ENCODE data around the gene WBP2.

Gene WBP2

GRCh38 chr17:75825149-75825552, 30.0 kb downstream of the WBP2 start:
- H3K36me3 ChIP-seq (ENCODE audit: low read length) = no peaks in the 10 kb centered on the region
- no peak overlapping the region for H3K27ac ChIP-seq (ENCODE audit: low read depth, low read length)

GRCh38 chr17:75824666-75825065, 30.5 kb downstream of the WBP2 start:
- no peak overlapping the region for H3K4me2 ChIP-seq (ENCODE audit: low read depth, low read length, poor library complexity, severe bottlenecking)
- H3K9ac ChIP-seq (ENCODE audit: low read length) = no peak overlapping the region
- no peaks in the 10 kb centered on the region for H3K36me3 ChIP-seq (ENCODE audit: low read length)
- TF ChIP-seq EZH2phosphoT487 (conservative IDR thresholded peaks at IDR 0.05; ENCODE audit: low read length) = no peak
- TF ChIP-seq, protein P1, sequence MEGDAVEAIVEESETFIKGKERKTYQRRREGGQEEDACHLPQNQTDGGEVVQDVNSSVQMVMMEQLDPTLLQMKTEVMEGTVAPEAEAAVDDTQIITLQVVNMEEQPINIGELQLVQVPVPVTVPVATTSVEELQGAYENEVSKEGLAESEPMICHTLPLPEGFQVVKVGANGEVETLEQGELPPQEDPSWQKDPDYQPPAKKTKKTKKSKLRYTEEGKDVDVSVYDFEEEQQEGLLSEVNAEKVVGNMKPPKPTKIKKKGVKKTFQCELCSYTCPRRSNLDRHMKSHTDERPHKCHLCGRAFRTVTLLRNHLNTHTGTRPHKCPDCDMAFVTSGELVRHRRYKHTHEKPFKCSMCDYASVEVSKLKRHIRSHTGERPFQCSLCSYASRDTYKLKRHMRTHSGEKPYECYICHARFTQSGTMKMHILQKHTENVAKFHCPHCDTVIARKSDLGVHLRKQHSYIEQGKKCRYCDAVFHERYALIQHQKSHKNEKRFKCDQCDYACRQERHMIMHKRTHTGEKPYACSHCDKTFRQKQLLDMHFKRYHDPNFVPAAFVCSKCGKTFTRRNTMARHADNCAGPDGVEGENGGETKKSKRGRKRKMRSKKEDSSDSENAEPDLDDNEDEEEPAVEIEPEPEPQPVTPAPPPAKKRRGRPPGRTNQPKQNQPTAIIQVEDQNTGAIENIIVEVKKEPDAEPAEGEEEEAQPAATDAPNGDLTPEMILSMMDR (IDR thresholded peaks at IDR 0.05; ENCODE audit: insufficient read depth, low read length, poor library complexity, severe bottlenecking) = no peak
- no peak overlapping the region for H3K4me3 ChIP-seq (ENCODE audit: insufficient read depth, low read length, poor library complexity, severe bottlenecking)
- no peak overlapping the region for H3K27ac ChIP-seq (ENCODE audit: low read depth, low read length)
- no peaks in the 10 kb centered on the region for H3K27me3 ChIP-seq (ENCODE audit: low read length)
- H3K79me2 ChIP-seq (ENCODE audit: insufficient read depth, low read length) = no peaks in the 10 kb centered on the region
- H4K20me1 ChIP-seq (ENCODE audit: low read depth, low read length) = no peaks in the 10 kb centered on the region
- no peaks in the 10 kb centered on the region for H3K9me3 ChIP-seq (ENCODE audit: insufficient read depth, low read length)
- no peaks in the 10 kb centered on the region for H3F3A ChIP-seq (ENCODE audit: insufficient read depth)
- H2AFZ ChIP-seq (ENCODE audit: low read depth, low read length, severe bottlenecking) = no peak overlapping the region
- H3K9me2 ChIP-seq (replicated peaks; ENCODE audit: insufficient read depth, low read length) = no peaks in the 10 kb centered on the region

More at GRCh38 chr17:75825149-75825552, 30.0 kb downstream of the WBP2 start:
- Histone ChIP-seq H3F3A (ENCODE audit: insufficient read depth) (no peaks in the 10 kb centered on the region), H3K27me3 (ENCODE audit: low read length) (no peaks in the 10 kb centered on the region), H3K9ac (ENCODE audit: low read length) (no peak overlapping the region), H4K20me1 (ENCODE audit: low read depth, low read length) (no peaks in the 10 kb centered on the region), H3K9me2 (replicated peaks; ENCODE audit: insufficient read depth, low read length) (no peaks in the 10 kb centered on the region), H3K79me2 (ENCODE audit: insufficient read depth, low read length) (no peaks in the 10 kb centered on the region), H2AFZ (ENCODE audit: low read depth, low read length, severe bottlenecking) (no peak overlapping the region), H3K4me2 (ENCODE audit: low read depth, low read length, poor library complexity, severe bottlenecking) (no peak overlapping the region), H3K4me3 (ENCODE audit: insufficient read depth, low read length, poor library complexity, severe bottlenecking) (no peak overlapping the region), H3K9me3 (ENCODE audit: insufficient read depth, low read length) (no peaks in the 10 kb centered on the region)
- TF ChIP-seq, protein P1 (IDR thresholded peaks at IDR 0.05; ENCODE audit: insufficient read depth, low read length, poor library complexity, severe bottlenecking) = no peak
- TF ChIP-seq EZH2phosphoT487 (conservative IDR thresholded peaks at IDR 0.05; ENCODE audit: low read length) = no peak

- no peaks in the 10 kb centered on the region for H3K27me3 ChIP-seq (ENCODE audit: low read length)
- H3K27ac ChIP-seq (ENCODE audit: low read depth, low read length) = no peak overlapping the region
- no peaks in the 10 kb centered on the region for H3K79me2 ChIP-seq (ENCODE audit: insufficient read depth, low read length)
- no peak overlapping the region for H3K4me3 ChIP-seq (ENCODE audit: insufficient read depth, low read length, poor library complexity, severe bottlenecking)
- no peaks in the 10 kb centered on the region for H4K20me1 ChIP-seq (ENCODE audit: low read depth, low read length)
- H3K36me3 ChIP-seq (ENCODE audit: low read length) = no peaks in the 10 kb centered on the region
- H3F3A ChIP-seq (ENCODE audit: insufficient read depth) = no peaks in the 10 kb centered on the region
- TF ChIP-seq, protein P1 (IDR thresholded peaks at IDR 0.05; ENCODE audit: insufficient read depth, low read length, poor library complexity, severe bottlenecking) = no peak
- TF ChIP-seq EZH2phosphoT487 (conservative IDR thresholded peaks at IDR 0.05; ENCODE audit: low read length) = no peak
- no peaks in the 10 kb centered on the region for H3K9me2 ChIP-seq (replicated peaks; ENCODE audit: insufficient read depth, low read length)
- no peak overlapping the region for H3K9ac ChIP-seq (ENCODE audit: low read length)
- H3K9me3 ChIP-seq (ENCODE audit: insufficient read depth, low read length) = no peaks in the 10 kb centered on the region
- H2AFZ ChIP-seq (ENCODE audit: low read depth, low read length, severe bottlenecking) = no peak overlapping the region
- H3K4me2 ChIP-seq (ENCODE audit: low read depth, low read length, poor library complexity, severe bottlenecking) = no peak overlapping the region
These were observed 31.0 kb downstream of the WBP2 start for GRCh38 chr17:75824050-75824552.
